ENCODE results near the gene TES.
"Not testable (repeated sequence)": the region's sequence is repeated elsewhere in the genome, so short reads cannot be mapped to it uniquely, and the experiment has no call there.

Gene TES

DNA sequence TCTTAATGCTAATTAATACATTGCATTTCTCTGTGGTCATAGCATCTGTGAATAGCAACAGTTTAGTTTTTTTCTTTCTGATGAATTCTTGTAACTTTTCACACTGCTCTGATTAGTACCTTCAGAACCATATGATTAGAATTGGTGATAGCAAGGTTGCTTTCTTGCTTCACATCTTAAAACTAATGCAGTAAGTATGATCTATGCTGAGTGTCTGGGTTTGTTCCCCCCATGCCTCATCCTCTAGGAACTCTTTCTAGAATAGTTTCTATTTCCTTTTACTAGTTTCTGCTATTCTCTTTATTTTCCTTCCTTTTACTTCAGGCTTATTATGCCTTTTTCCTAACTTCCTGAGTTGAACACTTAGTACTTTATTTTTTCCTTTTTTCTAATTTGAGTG lies 32.4 kb downstream of the TES start:
- Histone ChIP-seq H3K4me3 (ENCODE audit: severe bottlenecking) (no peak overlapping the region), H3K27me3 (ENCODE audit: insufficient read depth, poor library complexity, severe bottlenecking) (no peaks in the 10 kb centered on the region), H3K4me1 (ENCODE audit: insufficient read depth, poor library complexity, severe bottlenecking) (no peaks in the 10 kb centered on the region), H3K27ac (ENCODE audit: poor library complexity, severe bottlenecking) (no peak overlapping the region), H3K9me3 (ENCODE audit: severe bottlenecking) (peaks cover 3% of the 10 kb centered on the region), H3K36me3 (ENCODE audit: low read depth) (peaks cover 99% of the 10 kb centered on the region)
- ATAC-seq (ENCODE audit: low read depth) (no peak), DNase-seq (ENCODE audit: low spot score) (no peak)
- TF ChIP-seq, protein P1, sequence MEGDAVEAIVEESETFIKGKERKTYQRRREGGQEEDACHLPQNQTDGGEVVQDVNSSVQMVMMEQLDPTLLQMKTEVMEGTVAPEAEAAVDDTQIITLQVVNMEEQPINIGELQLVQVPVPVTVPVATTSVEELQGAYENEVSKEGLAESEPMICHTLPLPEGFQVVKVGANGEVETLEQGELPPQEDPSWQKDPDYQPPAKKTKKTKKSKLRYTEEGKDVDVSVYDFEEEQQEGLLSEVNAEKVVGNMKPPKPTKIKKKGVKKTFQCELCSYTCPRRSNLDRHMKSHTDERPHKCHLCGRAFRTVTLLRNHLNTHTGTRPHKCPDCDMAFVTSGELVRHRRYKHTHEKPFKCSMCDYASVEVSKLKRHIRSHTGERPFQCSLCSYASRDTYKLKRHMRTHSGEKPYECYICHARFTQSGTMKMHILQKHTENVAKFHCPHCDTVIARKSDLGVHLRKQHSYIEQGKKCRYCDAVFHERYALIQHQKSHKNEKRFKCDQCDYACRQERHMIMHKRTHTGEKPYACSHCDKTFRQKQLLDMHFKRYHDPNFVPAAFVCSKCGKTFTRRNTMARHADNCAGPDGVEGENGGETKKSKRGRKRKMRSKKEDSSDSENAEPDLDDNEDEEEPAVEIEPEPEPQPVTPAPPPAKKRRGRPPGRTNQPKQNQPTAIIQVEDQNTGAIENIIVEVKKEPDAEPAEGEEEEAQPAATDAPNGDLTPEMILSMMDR (IDR thresholded peaks at IDR 0.05; ENCODE audit: poor library complexity, severe bottlenecking): no peak

DNA sequence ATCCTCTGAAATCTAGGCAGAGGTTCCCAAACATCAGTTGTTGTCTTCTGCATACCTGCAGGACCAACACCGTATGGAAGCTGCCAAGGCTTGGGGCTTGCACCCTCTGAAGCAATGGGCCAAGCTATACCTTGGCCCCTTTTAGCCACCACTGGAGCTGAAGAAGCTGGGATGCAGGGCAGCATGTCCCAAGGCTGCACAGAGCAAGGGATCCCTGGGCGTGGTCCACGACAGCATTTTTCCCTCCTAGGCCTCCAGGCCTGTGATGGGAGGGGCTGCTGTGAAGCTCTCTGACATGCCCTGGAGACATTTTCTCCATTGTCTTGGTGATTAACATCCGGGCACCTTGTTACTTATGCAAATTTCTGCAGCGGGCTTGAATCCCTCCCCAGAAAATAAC lies 34.5 kb downstream of the TES start:
- not testable (repeated sequence) for H3K4me1 ChIP-seq (ENCODE audit: insufficient read depth, poor library complexity, severe bottlenecking); H3K27ac ChIP-seq (ENCODE audit: poor library complexity, severe bottlenecking); ATAC-seq (ENCODE audit: low read depth); H3K9me3 ChIP-seq (ENCODE audit: severe bottlenecking); H3K27me3 ChIP-seq (ENCODE audit: insufficient read depth, poor library complexity, severe bottlenecking); DNase-seq (ENCODE audit: low spot score); H3K4me3 ChIP-seq (ENCODE audit: severe bottlenecking)
- peaks cover 99% of the 10 kb centered on the region for H3K36me3 ChIP-seq (ENCODE audit: low read depth)

DNA sequence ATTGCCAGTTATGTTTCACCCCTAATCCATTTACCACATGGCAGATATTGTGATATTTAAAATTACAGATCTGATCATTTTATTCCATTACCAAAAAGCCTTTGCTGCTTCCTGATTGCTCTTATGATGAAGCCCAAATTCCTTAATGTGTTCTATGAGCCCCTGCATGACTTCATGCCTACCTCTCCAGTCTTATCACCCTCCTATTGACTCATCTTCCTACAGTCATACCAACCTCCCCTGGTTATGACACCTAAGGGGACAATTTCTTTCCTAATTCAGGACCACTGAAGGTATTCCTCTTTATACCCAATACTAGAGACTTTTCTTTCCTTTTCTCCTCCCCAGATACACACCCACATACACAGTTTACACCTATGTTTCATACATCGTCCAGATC lies 36.0 kb downstream of the TES start:
- TF ChIP-seq, protein P1 (IDR thresholded peaks at IDR 0.05; ENCODE audit: poor library complexity, severe bottlenecking): no peak
- ATAC-seq (ENCODE audit: low read depth) (no peak; the same call in 2 of the 3 replicates), DNase-seq (ENCODE audit: low spot score) (no peak)
- Histone ChIP-seq H3K4me1 (ENCODE audit: insufficient read depth, poor library complexity, severe bottlenecking) (no peaks in the 10 kb centered on the region), H3K27ac (ENCODE audit: poor library complexity, severe bottlenecking) (no peak overlapping the region), H3K4me3 (ENCODE audit: severe bottlenecking) (no peak overlapping the region), H3K27me3 (ENCODE audit: insufficient read depth, poor library complexity, severe bottlenecking) (no peaks in the 10 kb centered on the region), H3K36me3 (ENCODE audit: low read depth) (peaks cover 98% of the 10 kb centered on the region), H3K9me3 (ENCODE audit: severe bottlenecking) (peaks cover 3% of the 10 kb centered on the region)

DNA sequence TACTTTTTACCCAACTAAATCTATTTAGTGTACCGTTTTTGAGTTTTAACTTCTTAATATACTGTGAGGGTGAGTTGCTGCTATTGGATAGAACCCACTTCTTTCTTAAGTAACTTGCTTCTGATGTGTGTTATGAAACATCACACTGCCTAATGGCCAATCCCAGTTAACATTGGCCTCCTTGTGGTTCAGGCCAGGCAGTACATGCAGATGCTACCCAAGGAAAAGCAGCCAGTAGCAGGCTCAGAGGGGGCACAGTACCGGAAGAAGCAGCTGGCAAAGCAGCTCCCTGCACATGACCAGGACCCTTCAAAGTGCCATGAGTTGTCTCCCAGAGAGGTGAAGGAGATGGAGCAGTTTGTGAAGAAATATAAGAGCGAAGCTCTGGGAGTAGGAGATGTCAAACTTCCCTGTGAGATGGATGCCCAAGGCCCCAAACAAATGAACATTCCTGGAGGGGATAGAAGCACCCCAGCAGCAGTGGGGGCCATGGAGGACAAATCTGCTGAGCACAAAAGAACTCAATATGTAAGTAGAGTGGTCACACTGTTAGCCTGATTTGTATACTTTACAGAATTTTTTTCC lies 39.7 kb downstream of the TES start:
- Histone ChIP-seq H3K27ac (ENCODE audit: poor library complexity, severe bottlenecking) (no peak overlapping the region), H3K4me3 (ENCODE audit: severe bottlenecking) (no peak overlapping the region), H3K36me3 (ENCODE audit: low read depth) (peaks cover 92% of the 10 kb centered on the region), H3K27me3 (ENCODE audit: insufficient read depth, poor library complexity, severe bottlenecking) (no peaks in the 10 kb centered on the region), H3K9me3 (ENCODE audit: severe bottlenecking) (no peaks in the 10 kb centered on the region), H3K4me1 (ENCODE audit: insufficient read depth, poor library complexity, severe bottlenecking) (no peaks in the 10 kb centered on the region)
- ATAC-seq (ENCODE audit: low read depth) (peak; percentile 75), DNase-seq (ENCODE audit: low spot score) (no peak)
- TF ChIP-seq, protein P1 (IDR thresholded peaks at IDR 0.05; ENCODE audit: poor library complexity, severe bottlenecking): peak; percentile 45

DNA sequence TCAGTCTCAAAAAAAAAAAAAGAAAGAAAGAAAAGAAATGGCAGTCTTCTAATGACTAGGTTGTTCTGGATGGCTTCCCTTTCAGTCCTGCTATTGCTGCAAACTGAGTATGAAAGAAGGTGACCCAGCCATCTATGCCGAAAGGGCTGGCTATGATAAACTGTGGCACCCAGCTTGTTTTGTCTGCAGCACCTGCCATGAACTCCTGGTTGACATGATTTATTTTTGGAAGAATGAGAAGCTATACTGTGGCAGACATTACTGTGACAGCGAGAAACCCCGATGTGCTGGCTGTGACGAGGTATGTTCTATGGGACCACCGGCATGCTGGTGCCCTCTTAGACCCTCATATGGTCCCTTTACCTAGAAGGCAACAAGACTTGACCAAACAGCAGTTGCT lies 41.3 kb downstream of the TES start:
- H3K36me3 ChIP-seq (ENCODE audit: low read depth): peaks cover 92% of the 10 kb centered on the region

More for the DNA sequence above, 41.3 kb downstream of the TES start:
- H3K4me1 ChIP-seq (ENCODE audit: insufficient read depth, poor library complexity, severe bottlenecking): no peaks in the 10 kb centered on the region
- H3K27ac ChIP-seq (ENCODE audit: poor library complexity, severe bottlenecking): no peak overlapping the region
- DNase-seq (ENCODE audit: low spot score): no peak
- no peaks in the 10 kb centered on the region for H3K9me3 ChIP-seq (ENCODE audit: severe bottlenecking)
- no peaks in the 10 kb centered on the region for H3K27me3 ChIP-seq (ENCODE audit: insufficient read depth, poor library complexity, severe bottlenecking)
- TF ChIP-seq, protein P1 (IDR thresholded peaks at IDR 0.05; ENCODE audit: poor library complexity, severe bottlenecking): no peak
- no peak overlapping the region for H3K4me3 ChIP-seq (ENCODE audit: severe bottlenecking)
- no peak for ATAC-seq (ENCODE audit: low read depth)

All from RWPE2 (cell line).